G401.6 (cell line): ENCODE measurements around the gene ARID4A.
A peak's percentile ranks its signal among the peaks of the same experiment; 100 is the strongest.
"Not testable (repeated sequence)": the region's sequence is repeated elsewhere in the genome, so short reads cannot be mapped to it uniquely, and the experiment has no call there.

Source experiments
- FAIRE-seq: peaks from 2 replicates; lab custom pipeline; 2012; peaks lifted over from hg19 to GRCh38; lab: Jason Lieb, UNC

Gene ARID4A

DNA sequence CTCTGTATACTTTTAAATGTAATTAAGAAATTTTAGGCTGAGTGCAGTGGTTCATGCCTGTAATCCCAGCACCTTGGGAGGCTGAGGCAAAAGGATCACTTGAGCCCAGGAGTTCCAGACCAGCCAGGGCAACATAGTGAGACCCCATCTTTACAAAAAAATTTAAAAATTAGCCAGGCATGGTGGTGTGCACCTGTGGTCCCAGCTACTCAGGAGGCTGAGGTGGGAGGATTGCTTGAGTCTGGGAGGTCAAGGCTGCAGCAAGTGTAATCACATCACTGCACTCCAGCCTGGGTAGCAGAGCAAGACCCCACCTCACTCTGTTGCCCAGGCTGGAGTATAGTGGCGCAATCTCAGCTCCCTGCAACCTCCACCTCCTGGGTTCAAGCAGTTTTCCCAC is 63.9 kb downstream of the ARID4A start:
- FAIRE-seq: not testable (repeated sequence)

DNA sequence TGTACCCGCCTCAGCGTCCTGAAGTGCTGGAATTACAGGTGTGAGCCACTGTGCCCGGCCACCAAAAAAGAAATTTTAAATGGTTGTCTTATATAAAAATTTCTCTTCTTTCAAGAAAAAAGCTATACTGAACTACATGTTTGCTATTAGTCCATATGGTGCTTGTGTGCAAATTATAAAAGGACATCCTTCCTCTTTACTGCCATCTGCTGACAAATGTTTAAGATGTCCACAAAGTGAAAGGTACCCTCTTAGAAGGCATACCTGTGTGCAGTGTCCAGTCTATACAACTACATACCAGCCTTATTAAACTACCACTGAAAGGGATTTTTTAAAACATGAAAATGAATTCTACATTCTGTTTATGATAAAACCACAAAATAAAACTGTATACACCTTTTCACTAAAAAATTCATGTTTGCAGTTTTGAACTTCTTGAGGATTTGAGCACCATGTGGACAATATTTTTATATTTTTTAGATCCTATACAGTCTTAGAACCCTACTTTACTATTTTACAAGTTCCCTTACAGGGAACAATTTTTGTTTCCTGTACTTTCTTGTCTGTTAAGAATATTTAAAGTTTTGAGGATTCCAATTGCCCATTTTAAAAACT is 64.5 kb downstream of the ARID4A start:
- FAIRE-seq: peak; percentile 93

DNA sequence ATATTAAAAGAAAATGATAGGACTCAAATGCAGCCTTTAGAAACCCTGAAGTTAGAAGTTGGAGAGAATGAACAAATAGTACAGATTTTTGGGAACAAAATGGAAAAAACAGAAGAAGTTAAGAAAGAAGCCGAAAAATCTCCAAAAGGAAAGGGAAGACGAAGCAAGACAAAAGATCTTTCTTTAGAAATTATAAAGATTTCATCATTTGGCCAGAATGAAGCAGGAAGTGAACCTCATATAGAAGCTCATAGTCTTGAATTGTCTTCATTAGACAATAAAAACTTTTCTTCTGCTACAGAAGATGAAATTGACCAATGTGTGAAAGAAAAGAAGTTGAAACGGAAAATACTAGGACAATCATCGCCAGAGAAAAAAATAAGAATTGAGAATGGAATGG is 66.0 kb downstream of the ARID4A start:
- no peak for FAIRE-seq

DNA sequence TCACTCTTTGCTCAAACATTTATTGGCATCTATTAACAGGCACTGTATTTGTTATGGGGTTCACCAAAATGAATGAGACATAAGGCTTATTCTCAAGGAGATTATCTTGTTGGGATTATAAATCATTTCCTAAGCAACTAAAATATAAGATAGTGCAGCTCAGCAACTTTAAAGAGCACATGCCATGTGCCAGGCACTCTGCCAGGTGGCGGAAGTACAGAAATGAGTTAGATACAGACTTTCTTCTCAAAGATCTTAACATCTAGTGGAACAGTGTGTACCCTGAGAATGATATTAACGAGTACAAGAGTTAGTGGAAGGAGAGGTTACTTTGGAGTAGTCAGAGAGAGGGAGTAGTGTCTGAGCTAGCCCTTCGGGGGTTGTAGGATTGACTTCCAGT is 68.9 kb downstream of the ARID4A start:
- FAIRE-seq: no peak

DNA sequence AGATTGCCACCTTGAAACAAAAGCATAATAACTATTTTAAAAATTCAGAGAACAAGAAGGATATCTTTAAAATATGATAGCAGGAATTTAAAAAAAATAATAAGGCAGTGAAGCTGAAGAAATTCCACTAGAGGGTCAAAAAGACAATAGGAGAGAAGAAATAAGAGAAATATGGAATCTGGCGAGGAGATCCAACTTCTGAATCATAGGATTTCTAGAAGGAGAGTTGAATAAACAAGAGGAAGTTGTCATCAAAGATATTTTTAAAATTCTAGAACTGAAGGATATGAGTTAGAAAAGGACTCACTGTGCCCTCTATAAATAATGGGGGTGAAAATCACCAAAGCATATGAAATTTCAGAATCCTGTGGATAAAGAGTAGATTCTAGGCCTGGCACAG is 70.6 kb downstream of the ARID4A start:
- no peak for FAIRE-seq

DNA sequence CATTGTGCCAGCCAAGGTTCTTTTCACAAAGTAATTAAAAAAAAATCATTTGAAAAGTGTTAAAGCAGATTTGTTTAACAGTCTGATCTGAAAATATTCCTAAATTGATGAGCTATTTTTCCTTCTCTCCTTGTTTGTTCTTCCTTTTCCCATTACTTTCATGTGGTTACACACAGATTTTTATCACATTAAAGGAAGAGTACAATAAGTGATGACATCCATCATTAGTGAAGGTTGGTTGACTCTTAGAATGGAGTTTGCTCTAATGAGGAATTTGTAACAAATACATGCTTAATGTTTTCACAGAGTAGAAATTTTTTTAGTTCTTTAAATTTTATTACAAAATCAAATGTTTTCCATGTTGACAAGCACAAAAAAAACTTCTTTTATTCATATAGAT is 78.4 kb downstream of the ARID4A start:
- FAIRE-seq: no peak

DNA sequence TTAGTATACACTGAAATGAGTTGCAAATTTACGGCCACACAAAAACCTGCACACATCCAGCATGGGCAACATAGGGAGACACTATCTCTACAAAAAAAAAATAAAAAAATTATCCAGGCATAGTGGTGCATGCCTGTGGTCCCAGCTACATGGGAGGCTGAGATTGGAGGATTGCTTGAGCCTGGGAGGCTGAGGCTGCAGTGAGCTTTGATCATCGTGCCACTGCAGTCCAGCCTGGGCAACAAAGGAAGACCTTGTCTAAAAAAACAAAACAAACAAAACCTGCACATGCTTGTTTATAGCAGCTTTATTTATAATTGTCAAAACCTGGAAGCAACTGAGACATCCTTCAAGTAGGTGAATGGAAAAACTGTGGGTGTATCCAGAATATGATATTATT is 92.5 kb downstream of the ARID4A start:
- no peak for FAIRE-seq

DNA sequence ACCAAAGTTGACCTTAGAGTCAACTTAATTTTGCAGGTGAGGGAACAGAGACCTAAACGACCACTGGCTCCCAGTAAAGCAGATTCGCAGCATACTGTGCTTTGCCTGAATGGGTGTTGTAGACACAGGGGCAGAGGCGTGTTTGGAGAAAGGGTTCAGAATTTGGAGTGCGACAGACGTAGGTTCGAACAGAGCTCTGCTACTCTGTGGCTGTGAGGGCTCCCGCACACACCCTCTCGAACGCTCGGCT is 97.1 kb downstream of the ARID4A start:
- FAIRE-seq: no peak

DNA sequence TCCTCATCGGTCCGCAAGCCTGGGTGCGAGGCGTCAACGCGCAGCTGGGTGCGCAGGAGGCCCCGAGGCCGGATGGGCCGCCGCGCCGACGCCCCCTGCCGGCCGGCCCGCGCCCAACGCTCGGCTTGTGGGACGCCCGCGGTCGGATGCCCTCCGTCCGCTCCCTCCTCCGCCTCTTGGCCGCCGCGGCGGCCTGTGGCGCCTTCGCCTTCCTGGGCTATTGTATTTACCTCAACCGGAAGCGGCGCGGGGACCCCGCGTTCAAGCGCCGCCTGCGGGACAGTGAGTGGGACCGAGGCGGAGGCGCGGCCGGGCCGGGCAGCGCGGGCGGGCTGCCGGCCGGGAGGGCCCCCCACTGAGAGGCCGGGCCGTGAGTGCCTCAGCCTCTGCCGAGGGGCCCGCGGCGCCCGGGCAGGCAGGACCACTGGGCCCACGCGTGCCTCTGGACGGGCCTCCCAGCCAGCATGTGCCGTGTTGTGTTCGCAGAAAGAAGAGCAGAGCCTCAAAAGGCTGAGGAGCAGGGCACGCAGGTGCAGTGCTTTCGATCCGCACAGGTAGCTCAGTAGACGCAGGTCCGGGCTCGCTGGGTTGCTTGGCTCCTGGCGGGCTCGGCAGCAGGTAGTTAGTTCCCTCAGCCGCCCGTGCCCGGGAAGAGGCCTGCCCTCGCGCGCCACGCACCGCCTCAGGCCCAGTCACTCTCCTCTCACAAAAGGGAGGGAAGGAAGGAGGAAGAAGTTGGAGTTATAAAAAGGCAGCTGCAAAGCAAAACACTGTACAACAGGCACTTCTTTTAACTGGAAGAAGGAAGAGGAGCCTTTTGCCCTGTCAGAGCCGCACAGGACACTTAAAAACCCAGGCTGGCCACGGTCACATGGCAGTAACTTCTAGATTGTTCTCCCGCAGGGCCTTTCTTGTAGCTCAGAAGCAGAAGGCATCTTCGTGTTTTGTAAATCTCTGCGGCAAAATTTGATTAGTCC is 97.7 kb downstream of the ARID4A start, which contains the start of gene TOMM20L:
Gene TOMM20L, plus strand, starts transcription at position 119 of the 977 bp plus-strand sequence. Its CDS starts 28 bp downstream, at position 147.
- FAIRE-seq: no peak

DNA sequence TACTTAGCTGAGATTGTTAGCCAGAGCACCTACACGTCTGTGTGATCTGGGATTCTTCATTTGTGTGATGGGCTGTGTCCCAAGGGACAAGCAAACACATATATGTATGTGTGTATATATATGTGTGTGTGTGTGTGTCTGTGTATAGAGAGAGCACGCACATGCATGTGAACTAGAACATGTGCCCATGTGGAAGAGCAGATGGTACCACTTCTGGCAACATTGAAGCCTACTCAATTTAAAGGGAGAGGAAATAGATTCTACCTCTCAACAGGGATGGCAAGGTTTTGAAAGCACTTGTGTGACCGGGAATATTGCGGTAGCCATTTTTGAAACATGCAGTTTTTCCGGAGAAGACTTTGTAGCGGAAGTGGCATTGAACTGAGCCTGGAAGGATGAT is 98.8 kb downstream of the ARID4A start:
- FAIRE-seq: no peak

DNA sequence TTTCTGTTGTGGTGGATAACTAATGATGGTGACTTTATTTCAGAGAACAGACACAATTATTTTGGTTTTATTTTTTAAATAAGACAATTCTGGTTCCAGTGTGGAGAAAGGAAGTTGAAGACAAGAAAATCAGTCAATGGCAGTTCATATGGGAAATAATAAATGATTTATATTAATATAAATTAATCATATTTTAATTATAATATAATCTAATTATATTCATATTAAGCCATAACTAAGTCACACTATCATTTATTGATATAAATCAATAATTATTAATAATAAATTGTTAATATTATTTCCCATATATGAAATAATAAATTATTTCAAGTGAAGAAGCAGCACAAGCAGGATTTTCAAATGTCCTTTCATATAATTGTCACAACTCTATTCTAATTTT is 100.1 kb downstream of the ARID4A start:
- FAIRE-seq: peak; percentile 8

DNA sequence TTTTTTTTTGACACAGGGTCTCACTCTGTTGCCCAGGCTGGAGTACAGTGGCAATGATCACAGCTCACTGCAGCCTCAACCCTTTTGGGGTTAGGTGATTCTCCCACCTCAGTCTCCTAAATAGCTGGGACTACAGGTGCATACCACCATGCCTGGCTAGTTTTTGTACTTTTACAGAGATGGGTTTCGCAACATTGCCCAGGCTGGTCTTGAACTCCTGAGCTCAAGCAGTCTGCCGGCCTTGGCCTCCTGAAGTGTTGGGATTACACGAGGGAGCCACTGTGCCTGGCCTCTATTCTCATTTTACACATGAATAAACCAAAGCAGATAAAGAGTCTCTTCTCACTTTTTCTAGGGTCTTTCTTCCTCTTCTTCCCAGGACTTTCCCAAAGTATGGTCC is 100.5 kb downstream of the ARID4A start:
- no peak for FAIRE-seq

DNA sequence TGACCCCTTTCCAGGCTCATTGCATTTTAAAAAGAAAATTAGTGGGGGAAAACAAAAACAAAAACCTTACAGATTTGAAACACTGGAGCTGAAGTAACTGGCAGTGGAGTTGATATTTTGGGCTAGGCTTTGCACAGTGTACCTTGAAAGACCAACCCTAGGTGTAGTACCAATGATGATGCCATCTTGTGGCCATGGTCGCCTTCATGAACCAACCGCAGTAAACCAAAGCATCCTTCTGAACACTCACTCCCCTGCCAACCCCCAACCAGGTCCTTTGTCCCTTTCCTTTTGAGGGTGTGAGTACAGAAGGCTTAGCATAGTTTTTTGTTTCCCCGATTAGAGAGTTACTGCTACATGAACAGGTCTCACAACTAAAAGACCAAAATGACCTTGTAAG is 103.2 kb downstream of the ARID4A start:
- FAIRE-seq: no peak

DNA sequence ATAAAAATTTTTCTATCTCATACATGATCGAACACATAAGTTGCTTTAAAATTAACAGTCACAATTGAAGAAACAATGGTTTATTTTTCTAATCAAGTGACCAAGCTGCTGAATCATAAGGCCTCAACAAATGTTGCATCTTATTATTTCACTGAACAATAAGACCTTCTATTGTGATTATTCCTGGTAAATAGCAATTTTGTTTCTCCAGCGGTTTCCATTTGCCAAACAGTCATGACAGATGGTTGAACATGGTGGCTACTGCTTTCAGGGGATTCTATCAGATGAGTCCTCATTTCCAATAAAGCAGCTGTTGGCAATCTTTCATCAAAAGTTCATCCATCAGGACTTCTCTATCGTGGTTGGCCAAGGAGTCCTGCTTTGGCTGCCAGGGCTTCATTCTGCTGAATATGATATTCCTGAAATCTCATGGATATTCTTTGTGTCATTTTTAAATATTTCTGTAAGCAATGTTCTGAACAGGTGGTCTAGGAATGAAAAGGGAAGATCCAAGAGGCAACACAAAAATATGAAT is 110.4 kb downstream of the ARID4A start:
- FAIRE-seq: no peak

DNA sequence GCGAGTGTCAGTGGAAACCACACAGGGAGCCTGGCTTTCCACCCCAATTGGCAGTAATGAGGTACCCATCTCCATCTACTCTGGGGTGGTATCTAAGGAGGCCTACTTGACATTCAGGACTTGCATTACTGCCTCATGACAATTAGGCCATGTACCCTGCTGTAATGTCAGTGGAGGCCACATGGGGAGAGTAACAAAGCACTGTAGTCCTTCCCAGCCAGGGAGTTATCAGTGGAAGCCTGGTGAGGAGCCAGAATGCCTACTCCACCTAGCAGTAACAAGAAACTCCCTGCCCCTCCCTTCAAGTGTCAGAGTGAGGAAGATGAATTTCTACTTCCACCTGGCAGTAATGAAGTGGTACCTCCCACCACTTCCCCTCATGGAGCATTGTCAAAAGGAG is 116.5 kb downstream of the ARID4A start:
- FAIRE-seq: no peak

DNA sequence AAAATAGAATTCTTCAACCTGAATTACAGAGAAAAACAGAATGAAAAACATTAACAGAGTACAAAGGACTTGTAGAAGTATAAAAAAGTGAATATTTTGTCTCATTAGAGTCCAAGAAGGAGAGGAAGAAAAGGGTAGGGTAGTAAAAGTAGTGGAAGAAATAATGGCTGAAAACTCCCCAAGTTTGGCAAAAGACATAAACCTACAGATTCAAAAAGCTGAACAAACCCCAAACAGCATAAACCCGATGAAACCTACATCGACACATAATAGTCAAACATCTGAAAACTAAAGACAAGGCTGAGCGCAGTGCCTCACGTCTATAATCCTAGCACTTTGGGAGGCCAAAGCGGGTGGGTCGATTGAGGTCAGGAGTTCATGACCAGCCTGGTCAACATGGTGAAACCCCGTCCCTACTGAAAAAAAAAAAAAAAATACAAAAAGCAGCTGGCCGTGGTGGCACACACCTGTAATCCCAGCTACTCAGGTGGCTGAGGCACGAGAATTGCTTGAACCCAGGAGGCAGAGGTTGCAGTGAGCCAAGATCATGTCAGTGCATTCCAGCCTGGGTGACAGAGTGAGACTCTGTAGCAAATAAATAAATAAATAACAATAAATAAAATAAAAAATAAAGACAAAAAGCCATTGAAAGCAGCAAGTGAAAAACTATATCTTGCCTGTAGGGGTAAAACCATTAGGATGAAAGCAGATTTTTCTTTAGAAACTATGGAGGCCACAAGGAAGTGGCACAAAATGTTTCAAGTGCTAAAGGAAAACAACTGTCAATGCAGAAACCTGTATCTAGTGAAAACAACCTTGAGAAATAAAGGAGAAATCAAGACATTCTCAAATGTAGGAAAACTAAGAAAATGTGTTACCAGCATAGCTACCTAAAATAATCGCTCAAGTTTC is 117.5 kb downstream of the ARID4A start:
- peak; percentile 58 for FAIRE-seq

DNA sequence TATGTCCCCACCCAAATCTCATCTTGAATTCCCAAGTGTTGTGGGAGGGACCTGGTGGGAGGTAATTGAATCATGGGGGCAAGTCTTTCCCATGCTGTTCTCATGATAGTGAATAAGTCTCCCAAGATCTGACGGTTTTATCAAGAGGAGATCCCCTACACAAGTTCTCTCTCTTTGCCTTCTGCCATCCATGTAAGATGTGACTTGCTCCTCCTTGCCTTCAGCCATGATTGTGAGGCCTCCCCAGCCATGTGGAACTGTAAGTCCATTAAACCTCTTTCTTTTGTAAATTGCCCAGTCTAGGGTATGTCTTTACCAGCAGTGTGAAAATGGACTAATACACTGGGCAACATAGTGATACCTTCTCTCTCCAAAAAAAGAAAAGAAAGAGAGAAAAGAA is 118.6 kb downstream of the ARID4A start:
- FAIRE-seq: not testable (repeated sequence)
